ENCODE results near the gene HNF1A.

Gene HNF1A

DNA sequence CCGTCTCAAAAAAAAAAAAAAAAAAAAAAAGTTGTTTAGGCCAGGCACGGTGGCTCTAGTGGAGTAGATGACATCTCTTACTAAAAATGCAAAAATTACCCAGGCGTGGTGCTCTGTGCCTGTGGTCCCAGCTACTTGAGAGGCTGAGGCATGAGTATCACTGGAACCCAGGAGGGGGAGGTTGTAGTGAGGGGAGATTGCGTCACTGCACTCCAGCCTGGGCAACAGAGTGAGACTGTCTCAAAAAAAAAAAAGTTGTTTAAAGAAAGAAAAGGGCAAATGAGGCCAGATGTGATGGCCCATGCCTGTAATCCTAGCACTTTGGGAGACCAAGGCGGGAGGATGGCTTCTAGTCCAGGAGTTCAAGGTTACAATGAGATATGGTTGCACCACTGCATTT is 37.5 kb upstream of the HNF1A start:
- H3K27ac ChIP-seq (replicated peaks) = no peak overlapping the region
- DNase-seq (ENCODE audit: low read depth in 1 of 2, low spot score in 1 of 2) = peak; percentile 38 to 65
- TF ChIP-seq GABPA (IDR thresholded peaks at IDR 0.05; ENCODE audit: low read depth) = no peak
- TF ChIP-seq, protein P1, sequence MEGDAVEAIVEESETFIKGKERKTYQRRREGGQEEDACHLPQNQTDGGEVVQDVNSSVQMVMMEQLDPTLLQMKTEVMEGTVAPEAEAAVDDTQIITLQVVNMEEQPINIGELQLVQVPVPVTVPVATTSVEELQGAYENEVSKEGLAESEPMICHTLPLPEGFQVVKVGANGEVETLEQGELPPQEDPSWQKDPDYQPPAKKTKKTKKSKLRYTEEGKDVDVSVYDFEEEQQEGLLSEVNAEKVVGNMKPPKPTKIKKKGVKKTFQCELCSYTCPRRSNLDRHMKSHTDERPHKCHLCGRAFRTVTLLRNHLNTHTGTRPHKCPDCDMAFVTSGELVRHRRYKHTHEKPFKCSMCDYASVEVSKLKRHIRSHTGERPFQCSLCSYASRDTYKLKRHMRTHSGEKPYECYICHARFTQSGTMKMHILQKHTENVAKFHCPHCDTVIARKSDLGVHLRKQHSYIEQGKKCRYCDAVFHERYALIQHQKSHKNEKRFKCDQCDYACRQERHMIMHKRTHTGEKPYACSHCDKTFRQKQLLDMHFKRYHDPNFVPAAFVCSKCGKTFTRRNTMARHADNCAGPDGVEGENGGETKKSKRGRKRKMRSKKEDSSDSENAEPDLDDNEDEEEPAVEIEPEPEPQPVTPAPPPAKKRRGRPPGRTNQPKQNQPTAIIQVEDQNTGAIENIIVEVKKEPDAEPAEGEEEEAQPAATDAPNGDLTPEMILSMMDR (IDR thresholded peaks at IDR 0.05; ENCODE audit: insufficient read depth, low read length) = no peak
- TF ChIP-seq POLR2AphosphoS5 (IDR thresholded peaks at IDR 0.05; ENCODE audit: low read depth) = no peak
- TF ChIP-seq, protein P2, sequence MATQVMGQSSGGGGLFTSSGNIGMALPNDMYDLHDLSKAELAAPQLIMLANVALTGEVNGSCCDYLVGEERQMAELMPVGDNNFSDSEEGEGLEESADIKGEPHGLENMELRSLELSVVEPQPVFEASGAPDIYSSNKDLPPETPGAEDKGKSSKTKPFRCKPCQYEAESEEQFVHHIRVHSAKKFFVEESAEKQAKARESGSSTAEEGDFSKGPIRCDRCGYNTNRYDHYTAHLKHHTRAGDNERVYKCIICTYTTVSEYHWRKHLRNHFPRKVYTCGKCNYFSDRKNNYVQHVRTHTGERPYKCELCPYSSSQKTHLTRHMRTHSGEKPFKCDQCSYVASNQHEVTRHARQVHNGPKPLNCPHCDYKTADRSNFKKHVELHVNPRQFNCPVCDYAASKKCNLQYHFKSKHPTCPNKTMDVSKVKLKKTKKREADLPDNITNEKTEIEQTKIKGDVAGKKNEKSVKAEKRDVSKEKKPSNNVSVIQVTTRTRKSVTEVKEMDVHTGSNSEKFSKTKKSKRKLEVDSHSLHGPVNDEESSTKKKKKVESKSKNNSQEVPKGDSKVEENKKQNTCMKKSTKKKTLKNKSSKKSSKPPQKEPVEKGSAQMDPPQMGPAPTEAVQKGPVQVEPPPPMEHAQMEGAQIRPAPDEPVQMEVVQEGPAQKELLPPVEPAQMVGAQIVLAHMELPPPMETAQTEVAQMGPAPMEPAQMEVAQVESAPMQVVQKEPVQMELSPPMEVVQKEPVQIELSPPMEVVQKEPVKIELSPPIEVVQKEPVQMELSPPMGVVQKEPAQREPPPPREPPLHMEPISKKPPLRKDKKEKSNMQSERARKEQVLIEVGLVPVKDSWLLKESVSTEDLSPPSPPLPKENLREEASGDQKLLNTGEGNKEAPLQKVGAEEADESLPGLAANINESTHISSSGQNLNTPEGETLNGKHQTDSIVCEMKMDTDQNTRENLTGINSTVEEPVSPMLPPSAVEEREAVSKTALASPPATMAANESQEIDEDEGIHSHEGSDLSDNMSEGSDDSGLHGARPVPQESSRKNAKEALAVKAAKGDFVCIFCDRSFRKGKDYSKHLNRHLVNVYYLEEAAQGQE (IDR thresholded peaks at IDR 0.05; ENCODE audit: insufficient replicate concordance, low read depth) = no peak
- no peak for TF ChIP-seq SPI1 (IDR thresholded peaks at IDR 0.05; ENCODE audit: borderline replicate concordance, low read depth)
- no peaks in the 10 kb centered on the region for H3K27me3 ChIP-seq (ENCODE audit: insufficient read depth, poor library complexity, severe bottlenecking)
- H3K4me3 ChIP-seq (replicated peaks; ENCODE audit: insufficient read depth, low read length) = no peak overlapping the region

DNA sequence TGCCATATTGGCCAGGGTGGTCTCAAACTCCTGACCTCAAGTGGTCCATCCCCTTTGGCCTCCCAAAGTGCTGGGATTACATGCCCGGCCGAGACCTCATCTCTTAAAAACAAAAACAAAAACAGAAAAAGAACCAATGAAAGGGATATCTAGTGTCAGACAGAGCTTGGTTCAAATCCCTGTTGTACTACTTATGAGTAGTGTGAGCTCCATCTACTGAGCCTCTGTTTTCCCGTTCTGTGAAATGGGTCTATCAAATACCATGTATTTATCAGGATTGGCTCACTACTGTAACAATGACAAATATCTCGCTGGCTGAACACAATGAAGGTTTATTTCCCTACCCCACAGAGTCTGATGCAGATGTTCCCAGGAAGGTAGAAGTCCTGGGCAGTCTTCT is 36.9 kb upstream of the HNF1A start:
- no peak overlapping the region for H3K27ac ChIP-seq (replicated peaks)
- no peak for DNase-seq (ENCODE audit: low read depth in 1 of 2, low spot score in 1 of 2)
- no peak for TF ChIP-seq GABPA (IDR thresholded peaks at IDR 0.05; ENCODE audit: low read depth)
- no peak for TF ChIP-seq SPI1 (IDR thresholded peaks at IDR 0.05; ENCODE audit: borderline replicate concordance, low read depth)
- TF ChIP-seq, protein P1 (IDR thresholded peaks at IDR 0.05; ENCODE audit: insufficient read depth, low read length) = no peak
- no peak for TF ChIP-seq POLR2AphosphoS5 (IDR thresholded peaks at IDR 0.05; ENCODE audit: low read depth)
- TF ChIP-seq, protein P2 (IDR thresholded peaks at IDR 0.05; ENCODE audit: insufficient replicate concordance, low read depth) = no peak

DNA sequence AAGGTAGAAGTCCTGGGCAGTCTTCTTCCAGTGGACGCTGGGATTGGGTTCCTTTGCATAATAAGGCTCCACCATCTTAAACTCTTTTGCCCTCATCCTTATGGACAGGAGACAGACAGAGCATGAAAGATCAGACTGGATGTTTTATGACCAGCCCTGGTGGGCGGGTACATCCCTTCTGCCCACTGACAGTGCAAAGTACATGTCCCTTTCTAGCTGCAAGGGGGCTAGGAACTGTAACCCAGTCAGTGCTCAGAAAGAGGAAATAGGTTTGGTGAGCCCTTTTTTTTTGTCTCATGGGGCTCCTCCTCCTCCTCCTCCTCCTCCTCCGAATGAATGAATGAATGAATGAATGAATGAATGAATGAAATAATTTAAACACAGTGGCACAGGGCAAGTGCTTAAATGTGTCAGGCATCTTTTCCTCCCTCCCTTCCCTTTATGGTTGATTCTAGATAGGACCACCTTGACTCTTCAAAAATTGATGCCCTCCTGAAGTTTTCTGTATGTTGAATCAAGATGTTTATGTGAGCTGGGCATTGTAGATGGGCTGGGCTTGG is 36.4 kb upstream of the HNF1A start:
- Histone ChIP-seq H3K4me3 (replicated peaks; ENCODE audit: insufficient read depth, low read length) (no peak overlapping the region), H3K27ac (replicated peaks) (no peak overlapping the region), H3K27me3 (ENCODE audit: insufficient read depth, poor library complexity, severe bottlenecking) (no peaks in the 10 kb centered on the region)
- TF ChIP-seq POLR2AphosphoS5 (IDR thresholded peaks at IDR 0.05; ENCODE audit: low read depth) = no peak
- TF ChIP-seq GABPA (IDR thresholded peaks at IDR 0.05; ENCODE audit: low read depth) = no peak
- TF ChIP-seq, protein P2 (IDR thresholded peaks at IDR 0.05; ENCODE audit: insufficient replicate concordance, low read depth) = no peak
- 0 out of 2 replicates have a peak, but pooled peaks have one; percentile 20 for TF ChIP-seq SPI1 (IDR thresholded peaks at IDR 0.05; ENCODE audit: borderline replicate concordance, low read depth)
- TF ChIP-seq, protein P1 (IDR thresholded peaks at IDR 0.05; ENCODE audit: insufficient read depth, low read length) = no peak
- peak in 1 of 2 experiments; percentile 25 for DNase-seq (ENCODE audit: low read depth in 1 of 2, low spot score in 1 of 2)

More for the DNA sequence above, 36.9 kb upstream of the HNF1A start:
- H3K4me3 ChIP-seq (replicated peaks; ENCODE audit: insufficient read depth, low read length) = no peak overlapping the region
- H3K27me3 ChIP-seq (ENCODE audit: insufficient read depth, poor library complexity, severe bottlenecking) = no peaks in the 10 kb centered on the region

Data from HL-60 (cell line).